HG02623 (cell line): ENCODE data around the gene KCNT2.
"Not testable (repeated sequence)": the region's sequence is repeated elsewhere in the genome, so short reads cannot be mapped to it uniquely, and the experiment has no call there.

Experiments used
- ATAC-seq: cut with Tn5 transposase; IDR thresholded peaks from one replicate; pipeline ENCODE4 v1.9.1; 2021; ENCODE audit warnings: moderate library complexity; ENCODE audit not compliant: unreplicated experiment

The KCNT2 gene

GRCh38 chr1:196324345-196324744 is 283.9 kb downstream of the KCNT2 start:
- no peak for ATAC-seq

GRCh38 chr1:196323869-196324268 is 284.4 kb downstream of the KCNT2 start:
- no peak for ATAC-seq

- ATAC-seq = no peak
These were observed 288.9 kb downstream of the KCNT2 start for GRCh38 chr1:196319301-196319700.

GRCh38 chr1:196317535-196318522 is 290.4 kb downstream of the KCNT2 start:
- no peak for ATAC-seq

GRCh38 chr1:196312739-196313138 is 295.5 kb downstream of the KCNT2 start:
- ATAC-seq = no peak

GRCh38 chr1:196309386-196309785 is 298.9 kb downstream of the KCNT2 start:
- ATAC-seq = no peak

GRCh38 chr1:196308176-196308575 is 300.1 kb downstream of the KCNT2 start:
- ATAC-seq = no peak

- no peak for ATAC-seq
These were observed 301.8 kb downstream of the KCNT2 start for GRCh38 chr1:196306421-196306820.

GRCh38 chr1:196305216-196305615 is 303.0 kb downstream of the KCNT2 start:
- ATAC-seq = no peak

- ATAC-seq = no peak
These were observed 305.3 kb downstream of the KCNT2 start for GRCh38 chr1:196302981-196303380.

- ATAC-seq = no peak
These were observed 305.8 kb downstream of the KCNT2 start for GRCh38 chr1:196302420-196302819.

- ATAC-seq = no peak
These were observed 312.5 kb downstream of the KCNT2 start for GRCh38 chr1:196295766-196296165.

GRCh38 chr1:196278816-196279215 is 329.4 kb downstream of the KCNT2 start:
- no peak for ATAC-seq

- ATAC-seq = no peak
These were observed 330.4 kb downstream of the KCNT2 start for GRCh38 chr1:196277860-196278259.

GRCh38 chr1:196271212-196271947 is 336.9 kb downstream of the KCNT2 start:
- no peak for ATAC-seq

- not testable (repeated sequence) for ATAC-seq
These were observed 345.2 kb downstream of the KCNT2 start for GRCh38 chr1:196263086-196263485.

- no peak for ATAC-seq
These were observed 348.0 kb downstream of the KCNT2 start for GRCh38 chr1:196260270-196260669.

GRCh38 chr1:196259316-196259715 is 348.9 kb downstream of the KCNT2 start:
- no peak for ATAC-seq

- ATAC-seq = no peak
These were observed 352.5 kb downstream of the KCNT2 start for GRCh38 chr1:196255762-196256161.

- ATAC-seq = no peak
These were observed 378.7 kb downstream of the KCNT2 start for GRCh38 chr1:196229546-196229945.

- ATAC-seq = no peak
These were observed 393.4 kb downstream of the KCNT2 start for GRCh38 chr1:196214866-196215265.

- ATAC-seq = no peak
These were observed 398.3 kb downstream of the KCNT2 start for GRCh38 chr1:196209983-196210382.
